ENCODE results near the gene REG4.
A peak's percentile ranks its signal among the peaks of the same experiment; 100 is the strongest.
"Not testable (repeated sequence)": the region's sequence is repeated elsewhere in the genome, so short reads cannot be mapped to it uniquely, and the experiment has no call there.

REG4 gene

DNA sequence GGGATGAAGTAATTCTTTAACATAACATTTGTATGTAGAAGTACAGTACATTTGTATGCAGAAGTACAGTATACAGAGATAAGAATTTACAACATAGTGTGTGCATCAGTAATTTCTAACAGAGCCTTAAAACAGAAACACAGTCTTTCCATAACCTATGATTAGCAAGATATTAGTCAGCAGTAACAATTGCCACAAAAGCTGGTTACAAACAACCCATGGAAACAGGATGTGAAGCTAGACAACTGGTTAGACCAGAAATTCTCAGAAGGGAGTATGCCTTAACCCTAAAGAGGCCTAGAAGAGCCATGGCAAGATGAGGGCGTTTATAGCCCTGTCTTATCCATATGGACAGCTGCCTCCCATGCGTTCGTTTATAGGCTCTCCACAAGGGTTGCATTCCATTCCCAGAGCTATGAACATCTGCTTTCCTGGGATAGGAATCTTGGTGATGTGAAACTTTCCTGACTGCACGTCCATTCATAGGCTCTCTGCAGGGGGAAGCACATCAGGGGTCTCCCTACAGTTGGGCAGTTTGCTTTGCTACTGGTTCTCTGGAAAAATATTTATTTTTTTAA, 24.7 kb downstream of the REG4 start:
- not testable (repeated sequence) for H4K12ac ChIP-seq (ENCODE audit: low read depth, low read length); H2BK12ac ChIP-seq (ENCODE audit: low read length); H3K4me3 ChIP-seq (ENCODE audit: low read depth, low read length); H3K4me2 ChIP-seq (ENCODE audit: low read length); H3K9me3 ChIP-seq (ENCODE audit: insufficient read depth, low read depth, low read length); H3K79me1 ChIP-seq (ENCODE audit: low read length); H2AK5ac ChIP-seq (ENCODE audit: low read length); H2BK120ac ChIP-seq (ENCODE audit: insufficient read depth, low read length, poor library complexity); H3K23ac ChIP-seq (ENCODE audit: low read length); H4K91ac ChIP-seq (ENCODE audit: low read depth, low read length); H3K36me3 ChIP-seq (ENCODE audit: control insufficient read depth in 1 of 2, insufficient read depth in 2 of 2, low read length in 2 of 2); H3K9ac ChIP-seq (ENCODE audit: low read length); H3K79me2 ChIP-seq (ENCODE audit: control insufficient read depth, insufficient read depth, low read length, poor library complexity); H2BK5ac ChIP-seq (ENCODE audit: low read depth, low read length, poor library complexity); H3K27ac ChIP-seq (ENCODE audit: low read depth, low read length); H3K27me3 ChIP-seq (ENCODE audit: insufficient read depth, low read length); H2AFZ ChIP-seq (ENCODE audit: insufficient read depth, low read length, poor library complexity); H4K8ac ChIP-seq (ENCODE audit: low read depth, low read length); H3K14ac ChIP-seq (ENCODE audit: low read length); H3K4ac ChIP-seq (ENCODE audit: low read depth, low read length); H3K18ac ChIP-seq (ENCODE audit: low read length)
- WGBS (ENCODE audit: extremely low coverage, insufficient coverage, insufficient read length): no CpG with 5 or more reads among the region's 4 CpGs
- DNase-seq: peak; percentile 6 to 72
- peaks cover 2 to 10% of the 10 kb centered on the region in 2 experiments for H3K4me1 ChIP-seq (ENCODE audit: control insufficient read depth in 1 of 2, insufficient read depth in 2 of 2, low read length in 2 of 2)

DNA sequence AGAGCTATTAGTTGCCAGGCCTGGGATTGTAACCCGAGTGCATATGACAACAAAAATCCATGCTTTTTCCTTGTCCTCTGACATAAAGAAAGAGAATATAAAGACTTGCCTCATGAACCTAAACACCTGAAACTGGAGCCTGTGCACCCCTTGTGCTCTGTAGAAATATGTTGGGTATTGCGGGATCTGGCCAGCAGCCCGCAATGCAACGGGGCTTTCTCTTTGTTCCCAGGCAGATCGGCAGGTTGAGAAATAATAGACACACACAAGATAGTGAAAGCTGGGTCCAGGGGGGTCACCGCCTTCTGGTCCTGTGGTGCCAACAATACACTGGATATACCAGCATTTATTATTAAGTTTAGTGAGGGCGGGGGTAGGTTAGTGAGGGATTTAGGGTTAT, 25.2 kb downstream of the REG4 start:
- not testable (repeated sequence) for H2AFZ ChIP-seq (ENCODE audit: insufficient read depth, low read length, poor library complexity); H3K14ac ChIP-seq (ENCODE audit: low read length); H3K27me3 ChIP-seq (ENCODE audit: insufficient read depth, low read length); H3K27ac ChIP-seq (ENCODE audit: low read depth, low read length); H2BK5ac ChIP-seq (ENCODE audit: low read depth, low read length, poor library complexity); H3K4me2 ChIP-seq (ENCODE audit: low read length); H2BK120ac ChIP-seq (ENCODE audit: insufficient read depth, low read length, poor library complexity); H3K79me1 ChIP-seq (ENCODE audit: low read length); DNase-seq; H3K4me3 ChIP-seq (ENCODE audit: low read depth, low read length); H2AK5ac ChIP-seq (ENCODE audit: low read length); H3K18ac ChIP-seq (ENCODE audit: low read length); H3K9ac ChIP-seq (ENCODE audit: low read length); H3K23ac ChIP-seq (ENCODE audit: low read length); H4K8ac ChIP-seq (ENCODE audit: low read depth, low read length); H2BK12ac ChIP-seq (ENCODE audit: low read length); H3K9me3 ChIP-seq (ENCODE audit: insufficient read depth, low read depth, low read length); H4K12ac ChIP-seq (ENCODE audit: low read depth, low read length); H3K4ac ChIP-seq (ENCODE audit: low read depth, low read length); H3K79me2 ChIP-seq (ENCODE audit: control insufficient read depth, insufficient read depth, low read length, poor library complexity); H4K91ac ChIP-seq (ENCODE audit: low read depth, low read length); H3K36me3 ChIP-seq (ENCODE audit: control insufficient read depth in 1 of 2, insufficient read depth in 2 of 2, low read length in 2 of 2)
- peaks cover 2 to 10% of the 10 kb centered on the region in 2 experiments for H3K4me1 ChIP-seq (ENCODE audit: control insufficient read depth in 1 of 2, insufficient read depth in 2 of 2, low read length in 2 of 2)
- no CpG with 5 or more reads among the region's 7 CpGs for WGBS (ENCODE audit: extremely low coverage, insufficient coverage, insufficient read length)

DNA sequence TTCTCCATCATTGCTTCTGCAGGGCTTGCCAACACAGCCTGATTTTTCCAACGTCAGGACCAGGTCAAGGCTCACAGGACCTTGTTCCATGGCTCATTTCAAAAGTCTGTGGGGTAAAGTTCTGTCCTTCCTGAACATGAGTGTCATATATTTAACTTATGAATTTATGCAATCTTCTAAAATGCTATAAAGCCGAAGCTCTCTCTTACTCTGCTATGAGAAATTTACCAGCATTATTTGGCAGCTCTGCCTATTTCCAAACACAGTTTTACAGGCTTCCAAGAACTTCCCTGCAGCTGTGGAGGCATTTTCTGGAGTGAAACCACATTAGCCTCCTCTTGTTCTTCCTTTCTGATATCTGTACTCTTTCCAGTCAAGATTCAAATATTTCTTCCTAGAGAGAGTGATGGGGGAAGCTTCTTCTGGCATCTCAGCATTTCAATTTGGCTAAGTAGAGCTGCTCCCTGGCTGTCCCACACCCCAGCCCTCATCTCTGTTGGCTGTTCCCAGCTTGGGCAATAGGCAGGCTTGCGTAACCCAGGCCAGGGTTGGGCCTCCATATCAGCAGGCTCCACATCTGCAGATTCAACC, 27.0 kb downstream of the REG4 start:
- H4K12ac ChIP-seq (ENCODE audit: low read depth, low read length): no peak overlapping the region
- no peaks in the 10 kb centered on the region for H3K9me3 ChIP-seq (ENCODE audit: insufficient read depth, low read depth, low read length)
- DNase-seq: peak; percentile 79 to 87

DNA sequence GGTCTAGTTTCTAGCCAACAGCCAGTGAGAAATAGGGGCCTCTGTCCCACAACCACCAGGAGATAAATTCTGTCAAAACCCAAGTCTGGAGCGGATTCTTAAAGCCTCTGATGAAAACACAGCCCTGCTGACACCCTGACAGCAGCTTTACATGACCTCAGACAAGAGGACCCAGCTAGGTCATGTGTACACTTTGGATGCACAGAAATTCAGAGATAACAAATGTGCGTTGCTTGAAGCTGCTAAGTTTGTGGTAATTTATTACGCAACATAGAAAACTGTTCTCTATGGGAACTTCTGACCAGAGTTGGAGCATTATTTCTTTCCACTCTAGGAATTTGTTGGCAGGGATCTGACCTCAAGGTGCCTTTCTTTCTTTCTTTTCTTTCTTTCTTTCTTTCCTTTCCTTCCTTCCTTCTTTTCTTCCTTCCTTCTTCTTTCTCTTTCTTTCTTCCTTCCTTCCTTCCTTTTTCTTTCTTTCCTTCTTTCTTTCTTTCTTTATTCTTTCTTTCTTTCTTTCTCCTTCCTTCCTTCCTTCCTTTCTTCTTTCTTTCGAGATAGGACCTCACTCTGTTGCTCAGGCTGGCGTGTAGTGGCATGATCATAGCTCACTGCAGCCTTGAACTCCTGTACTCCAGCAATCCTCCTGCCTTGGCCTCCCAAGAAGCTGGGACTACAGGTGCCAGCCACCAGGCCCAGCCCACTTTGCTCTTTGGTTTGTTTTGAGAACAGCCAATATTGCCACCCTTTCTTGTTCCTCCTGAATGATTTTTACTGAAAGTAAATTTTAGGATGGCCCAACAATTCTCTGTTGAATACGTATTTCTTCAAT, 27.7 kb downstream of the REG4 start:
- no CpG with 5 or more reads among the region's 6 CpGs for WGBS (ENCODE audit: extremely low coverage, insufficient coverage, insufficient read length)
- H2BK120ac ChIP-seq (ENCODE audit: insufficient read depth, low read length, poor library complexity): no peak overlapping the region
- H3K79me2 ChIP-seq (ENCODE audit: control insufficient read depth, insufficient read depth, low read length, poor library complexity): peaks cover 2% of the 10 kb centered on the region
- H3K27ac ChIP-seq (ENCODE audit: low read depth, low read length): no peak overlapping the region
- no peaks in the 10 kb centered on the region for H3K27me3 ChIP-seq (ENCODE audit: insufficient read depth, low read length)
- H2AK5ac ChIP-seq (ENCODE audit: low read length): no peak overlapping the region
- no peak overlapping the region for H2BK5ac ChIP-seq (ENCODE audit: low read depth, low read length, poor library complexity)
- H3K4me1 ChIP-seq (ENCODE audit: control insufficient read depth in 1 of 2, insufficient read depth in 2 of 2, low read length in 2 of 2): peaks cover 6 to 16% of the 10 kb centered on the region in 2 experiments
- no peak overlapping the region for H3K4ac ChIP-seq (ENCODE audit: low read depth, low read length)
- H2BK12ac ChIP-seq (ENCODE audit: low read length): no peak overlapping the region
- H3K23ac ChIP-seq (ENCODE audit: low read length): no peak overlapping the region
- H4K91ac ChIP-seq (ENCODE audit: low read depth, low read length): no peak overlapping the region
- H3K9me3 ChIP-seq (ENCODE audit: insufficient read depth, low read depth, low read length): no peaks in the 10 kb centered on the region
- no peak overlapping the region for H4K8ac ChIP-seq (ENCODE audit: low read depth, low read length)
- no peak overlapping the region for H2AFZ ChIP-seq (ENCODE audit: insufficient read depth, low read length, poor library complexity)
- no peak overlapping the region for H4K12ac ChIP-seq (ENCODE audit: low read depth, low read length)
- H3K36me3 ChIP-seq (ENCODE audit: control insufficient read depth in 1 of 2, insufficient read depth in 2 of 2, low read length in 2 of 2): no peaks in the 10 kb centered on the region
- no peak overlapping the region for H3K14ac ChIP-seq (ENCODE audit: low read length)
- H3K4me3 ChIP-seq (ENCODE audit: low read depth, low read length): no peak overlapping the region
- peaks cover 3% of the 10 kb centered on the region for H3K79me1 ChIP-seq (ENCODE audit: low read length)
- H3K18ac ChIP-seq (ENCODE audit: low read length): no peak overlapping the region
- H3K4me2 ChIP-seq (ENCODE audit: low read length): no peak overlapping the region
- DNase-seq: no peak
- no peak overlapping the region for H3K9ac ChIP-seq (ENCODE audit: low read length)

More for the DNA sequence above, 27.0 kb downstream of the REG4 start:
- no CpG with 5 or more reads among the region's 3 CpGs for WGBS (ENCODE audit: extremely low coverage, insufficient coverage, insufficient read length)
- H3K14ac ChIP-seq (ENCODE audit: low read length): no peak overlapping the region
- H4K8ac ChIP-seq (ENCODE audit: low read depth, low read length): no peak overlapping the region
- H3K9ac ChIP-seq (ENCODE audit: low read length): no peak overlapping the region
- peaks cover 2% of the 10 kb centered on the region for H3K79me2 ChIP-seq (ENCODE audit: control insufficient read depth, insufficient read depth, low read length, poor library complexity)
- no peaks in the 10 kb centered on the region for H3K27me3 ChIP-seq (ENCODE audit: insufficient read depth, low read length)
- H2BK120ac ChIP-seq (ENCODE audit: insufficient read depth, low read length, poor library complexity): no peak overlapping the region
- H3K36me3 ChIP-seq (ENCODE audit: control insufficient read depth in 1 of 2, insufficient read depth in 2 of 2, low read length in 2 of 2): no peaks in the 10 kb centered on the region
- no peak overlapping the region for H4K91ac ChIP-seq (ENCODE audit: low read depth, low read length)
- H2BK12ac ChIP-seq (ENCODE audit: low read length): no peak overlapping the region
- peak overlapping the region; percentile 8 for H3K4me3 ChIP-seq (ENCODE audit: low read depth, low read length)
- no peak overlapping the region for H2AFZ ChIP-seq (ENCODE audit: insufficient read depth, low read length, poor library complexity)
- peaks cover 6 to 16% of the 10 kb centered on the region in 2 experiments for H3K4me1 ChIP-seq (ENCODE audit: control insufficient read depth in 1 of 2, insufficient read depth in 2 of 2, low read length in 2 of 2)
- no peak overlapping the region for H2AK5ac ChIP-seq (ENCODE audit: low read length)
- H3K18ac ChIP-seq (ENCODE audit: low read length): no peak overlapping the region
- H3K79me1 ChIP-seq (ENCODE audit: low read length): peaks cover 3% of the 10 kb centered on the region
- no peak overlapping the region for H2BK5ac ChIP-seq (ENCODE audit: low read depth, low read length, poor library complexity)
- H3K27ac ChIP-seq (ENCODE audit: low read depth, low read length): no peak overlapping the region
- no peak overlapping the region for H3K4ac ChIP-seq (ENCODE audit: low read depth, low read length)
- H3K4me2 ChIP-seq (ENCODE audit: low read length): no peak overlapping the region
- no peak overlapping the region for H3K23ac ChIP-seq (ENCODE audit: low read length)

All from trophoblast cell (in vitro differentiated cells and primary cell).